ENCODE data around the gene TANK. TPM values are rescaled to one million over a fixed set of nuclear protein-coding genes. Genes with fewer than 3 reads are reported as not detected.

Gene TANK
- total RNA-seq, 1 experiment from 2014 or later, result 52.5 TPM

- H3K9ac ChIP-seq (ENCODE audit: low read length), result peak overlapping the region; percentile 52
- ChIA-PET RAD21 (ENCODE audit: low non-redundant PET in 1 of 2, low total read pairs in 2 of 2, uncharacterized antibody in 2 of 2, unreplicated experiment in 2 of 2) (no interaction called here), CTCF (interaction anchor here (1.3 kb wide), 1 partner anchor 11 kb away, joined by 3 read pairs; no protein-coding TSS in a partner anchor), POLR2A (interaction anchor here (0.8 kb wide), 1 partner anchor 88 kb away, joined by 3 read pairs; no protein-coding TSS in a partner anchor)
- no TSS peak for BruUV-seq (replicated peaks)
- peak overlapping the region; percentile 79 for H2AFZ ChIP-seq (ENCODE audit: low read depth, low read length, poor library complexity, severe bottlenecking)
- H4K20me1 ChIP-seq (ENCODE audit: insufficient read depth), result no peaks in the 10 kb centered on the region
- ATAC-seq, result no peak
- no peaks in the 10 kb centered on the region for H3K9me2 ChIP-seq (ENCODE audit: insufficient read depth)
- H3K9me3 ChIP-seq (ENCODE audit: control insufficient read depth in 1 of 2, insufficient read depth in 1 of 2, low read depth in 1 of 2, low read length in 2 of 2), result no peaks in the 10 kb centered on the region
- no peak for TF ChIP-seq FOSL1 (IDR thresholded peaks at IDR 0.05; ENCODE audit: low read depth)
- no peaks in the 10 kb centered on the region for H3K27me3 ChIP-seq (ENCODE audit: insufficient read depth, low read length)
- 0 out of 2 replicates have a peak, but pooled peaks cover 10% of the 10 kb centered on the region for H3K79me2 ChIP-seq (ENCODE audit: insufficient read depth, low read length)
- H3K4me1 ChIP-seq (ENCODE audit: control insufficient read depth in 1 of 2, insufficient read depth in 2 of 2, low read length in 2 of 2), result peaks cover 58 to 70% of the 10 kb centered on the region in 2 experiments
- H3K4me2 ChIP-seq (ENCODE audit: low read length), result peak overlapping the region; percentile 80
- H3K27ac ChIP-seq (ENCODE audit: low read depth, low read length), result peak overlapping the region; percentile 96
- H3K36me3 ChIP-seq (ENCODE audit: control insufficient read depth in 1 of 2, insufficient read depth in 2 of 2, low read length in 2 of 2), result no peaks in the 10 kb centered on the region
- intact Hi-C loops (cut with micrococcal nuclease), result no loop called here
- no peak for DNase-seq (ENCODE audit: low read depth, low spot score)
- H3K4me3 ChIP-seq (replicated peaks in 1 of 2; ENCODE audit: low read depth in 1 of 2, low read length in 2 of 2), result peak overlapping the region in 1 of 2 experiments; percentile 49; a peak in 2 of 4 replicates
Measured at GRCh38 chr2:161135951-161136593, 24.2 kb upstream of the TANK start.

- Histone ChIP-seq H3K27ac (ENCODE audit: low read depth, low read length) (peak overlapping the region; percentile 96), H2AFZ (ENCODE audit: low read depth, low read length, poor library complexity, severe bottlenecking) (peak overlapping the region; percentile 79), H3K4me2 (ENCODE audit: low read length) (peak overlapping the region; percentile 80), H3K4me1 (ENCODE audit: control insufficient read depth in 1 of 2, insufficient read depth in 2 of 2, low read length in 2 of 2) (peaks cover 52 to 62% of the 10 kb centered on the region in 2 experiments), H4K20me1 (ENCODE audit: insufficient read depth) (no peaks in the 10 kb centered on the region), H3K79me2 (ENCODE audit: insufficient read depth, low read length) (peaks cover 15% of the 10 kb centered on the region; the same call in 1 of the 2 replicates), H3K9me2 (ENCODE audit: insufficient read depth) (no peaks in the 10 kb centered on the region), H3K4me3 (replicated peaks in 1 of 2; ENCODE audit: low read depth in 1 of 2, low read length in 2 of 2) (peak overlapping the region; percentile 21 to 49; a peak in 3 of 4 replicates), H3K9ac (ENCODE audit: low read length) (peak overlapping the region; percentile 52), H3K36me3 (ENCODE audit: control insufficient read depth in 1 of 2, insufficient read depth in 2 of 2, low read length in 2 of 2) (no peaks in the 10 kb centered on the region), H3K9me3 (ENCODE audit: control insufficient read depth in 1 of 2, insufficient read depth in 1 of 2, low read depth in 1 of 2, low read length in 2 of 2) (no peaks in the 10 kb centered on the region), H3K27me3 (ENCODE audit: insufficient read depth, low read length) (no peaks in the 10 kb centered on the region)
- RAD21 ChIA-PET (ENCODE audit: low non-redundant PET in 1 of 2, low total read pairs in 2 of 2, uncharacterized antibody in 2 of 2, unreplicated experiment in 2 of 2), result no interaction called here
- POLR2A ChIA-PET, result no interaction called here
- CTCF ChIA-PET, result interaction anchor here (1.3 kb wide), 1 partner anchor 12 kb away, joined by 3 read pairs; no protein-coding TSS in a partner anchor
- intact Hi-C loops (cut with micrococcal nuclease), result no loop called here
- ATAC-seq (peak; percentile 45), DNase-seq (ENCODE audit: low read depth, low spot score) (peak; percentile 44)
- BruUV-seq (replicated peaks), result no TSS peak
- peak; percentile 67 for TF ChIP-seq SRF (IDR thresholded peaks at IDR 0.05; ENCODE audit: low read depth)
- no peak for TF ChIP-seq EZH2phosphoT487 (IDR thresholded peaks at IDR 0.05; ENCODE audit: borderline replicate concordance)
- no peak for TF ChIP-seq SIN3A (IDR thresholded peaks at IDR 0.05; ENCODE audit: low read depth)
- TF ChIP-seq TCF7L2 (IDR thresholded peaks at IDR 0.05; ENCODE audit: borderline replicate concordance, extremely low read depth, insufficient read depth, insufficient read length), result no peak
- no peak for TF ChIP-seq CBX3 (IDR thresholded peaks at IDR 0.05; ENCODE audit: low read depth)
- TF ChIP-seq YY1 (IDR thresholded peaks at IDR 0.05; ENCODE audit: extremely low read depth, insufficient replicate concordance, low read depth, low read length), result no peak
- no peak for TF ChIP-seq EZH2 (IDR thresholded peaks at IDR 0.05)
- TF ChIP-seq ZFX (IDR thresholded peaks at IDR 0.05), result no peak
- TF ChIP-seq MAX (IDR thresholded peaks at IDR 0.05), result no peak
- TF ChIP-seq POLR2A (IDR thresholded peaks at IDR 0.05; ENCODE audit: borderline replicate concordance, extremely low read depth, insufficient read depth, insufficient read length), result no peak
- no peak for TF ChIP-seq ZNF274 (IDR thresholded peaks at IDR 0.05; ENCODE audit: low read depth, low read length)
- no peak for TF ChIP-seq EGR1 (IDR thresholded peaks at IDR 0.05; ENCODE audit: low read depth)
- no peak for TF ChIP-seq RAD21 (IDR thresholded peaks at IDR 0.05; ENCODE audit: low read depth)
- peak; percentile 37; the same call in 1 of the 2 replicates for TF ChIP-seq SP1 (IDR thresholded peaks at IDR 0.05; ENCODE audit: low read depth)
- no peak for TF ChIP-seq REST (IDR thresholded peaks at IDR 0.05; ENCODE audit: low read depth)
- no peak for TF ChIP-seq ELF1 (IDR thresholded peaks at IDR 0.05; ENCODE audit: borderline replicate concordance, low read depth)
Measured at GRCh38 chr2:161136696-161137324, 23.4 kb upstream of the TANK start.

All from HCT116 (cell line).